Liver (tissue), 9 donors: ENCODE results near the gene SNX19. TPM values are rescaled to one million over a fixed set of nuclear protein-coding genes. Genes with fewer than 3 reads are reported as not detected.

Experiments
- DNase-seq: peaks from one replicate; pipeline ENCODE4 v3.0.0-alpha.2; 2017; ENCODE audit warnings: low spot score
- H3K27ac ChIP-seq, 2 donors: one replicate each; pipeline ENCODE4 v1.7.0; 2013; ENCODE audit warnings: inconsistent platforms in 2 of 2, low read length in 2 of 2, control low read depth in 1 of 2, low read depth in 1 of 2, mild to moderate bottlenecking in 1 of 2
- H3K27me3 ChIP-seq, 4 donors: one replicate each; pipeline versions ENCODE4 v1.6.1 to v1.7.0; 2013; ENCODE audit warnings: low read length in 3 of 4, inconsistent platforms in 1 of 4, mild to moderate bottlenecking in 1 of 4, moderate library complexity in 1 of 4; ENCODE audit not compliant: control insufficient read depth in 4 of 4, insufficient read depth in 4 of 4
- H3K36me3 ChIP-seq, 4 donors: one replicate each; pipeline versions ENCODE4 v1.6.1 to v1.7.0; 2013; ENCODE audit warnings: low read length in 3 of 4, mild to moderate bottlenecking in 3 of 4, low read depth in 1 of 4, moderate library complexity in 1 of 4; ENCODE audit not compliant: control insufficient read depth in 4 of 4, insufficient read depth in 3 of 4
- H3K4me1 ChIP-seq, 4 donors: one replicate each; pipeline versions ENCODE4 v1.6.1 to v1.7.0; 2013; ENCODE audit warnings: low read length in 3 of 4, mild to moderate bottlenecking in 3 of 4, moderate library complexity in 1 of 4; ENCODE audit not compliant: control insufficient read depth in 4 of 4, insufficient read depth in 4 of 4
- H3K4me3 ChIP-seq, 3 donors: one replicate each; pipeline versions ENCODE4 v1.6.1 to v1.7.0; 2013; ENCODE audit warnings: low read length in 3 of 3, control low read depth in 1 of 3, low read depth in 1 of 3, mild to moderate bottlenecking in 1 of 3
- H3K9ac ChIP-seq, 2 donors: one replicate each; pipeline ENCODE4 v1.7.0; 2013; ENCODE audit warnings: low read length in 2 of 2, mild to moderate bottlenecking in 2 of 2, moderate library complexity in 2 of 2, control low read depth in 1 of 2, low read depth in 1 of 2
- H3K9me3 ChIP-seq, 4 donors: one replicate each; pipeline versions ENCODE4 v1.6.1 to v1.7.0; 2013; ENCODE audit warnings: low read length in 3 of 4; ENCODE audit not compliant: control insufficient read depth in 4 of 4
- CTCF ChIP-seq: fragments of 150-350 bp; IDR thresholded peaks from 2 replicates; pipeline ENCODE4 v1.5.1; 2017; ENCODE audit warnings: improper control_type of control experiment, low read depth, low read length; ENCODE audit not compliant: missing input control
- EGR1 ChIP-seq, 2 donors: IDR thresholded peaks; 2 replicates each; pipeline ENCODE4 v1.6.1; 2016 to 2018; ENCODE audit warnings: antibody characterized with exemption in 2 of 2, low read depth in 2 of 2
- FOXA1 ChIP-seq: IDR thresholded peaks from 2 replicates; pipeline ENCODE4 v1.6.1; 2016; ENCODE audit warnings: antibody characterized with exemption
- FOXA2 ChIP-seq: IDR thresholded peaks from 2 replicates; pipeline ENCODE4 v1.6.1; 2016; ENCODE audit warnings: antibody characterized with exemption
- GABPA ChIP-seq, 2 donors: IDR thresholded peaks in 1 of 2; conservative IDR thresholded peaks in 1 of 2; 2 replicates each; pipeline ENCODE4 v1.6.1; 2016; ENCODE audit warnings: antibody characterized with exemption in 2 of 2, mild to moderate bottlenecking in 1 of 2, moderate library complexity in 1 of 2
- HNF4A ChIP-seq, 2 donors: conservative IDR thresholded peaks; 2 replicates each; pipeline ENCODE4 v1.6.1; 2016; ENCODE audit warnings: antibody characterized with exemption in 2 of 2, mild to moderate bottlenecking in 2 of 2
- HNF4G ChIP-seq: IDR thresholded peaks from 2 replicates; pipeline ENCODE4 v1.6.1; 2016; ENCODE audit warnings: antibody characterized with exemption
- JUND ChIP-seq, 2 donors: IDR thresholded peaks; 2 replicates each; pipeline ENCODE4 v1.6.1; 2016; ENCODE audit warnings: antibody characterized with exemption in 2 of 2
- MAX ChIP-seq: IDR thresholded peaks from 2 replicates; pipeline ENCODE4 v1.6.1; 2016; ENCODE audit warnings: antibody characterized with exemption
- NR2F2 ChIP-seq: IDR thresholded peaks from 2 replicates; pipeline ENCODE4 v1.6.1; 2016; ENCODE audit warnings: antibody characterized with exemption
- RAD21 ChIP-seq, 2 donors: IDR thresholded peaks; 2 replicates each; pipeline ENCODE4 v1.6.1; 2016; ENCODE audit warnings: antibody characterized with exemption in 2 of 2, mild to moderate bottlenecking in 2 of 2
- RXRA ChIP-seq, 2 donors: IDR thresholded peaks; 2 replicates each; pipeline ENCODE4 v1.6.1; 2017 to 2018; ENCODE audit warnings: antibody characterized with exemption in 2 of 2, mild to moderate bottlenecking in 1 of 2
- SP1 ChIP-seq: IDR thresholded peaks from 2 replicates; pipeline ENCODE4 v1.6.1; 2018; ENCODE audit warnings: antibody characterized with exemption, mild to moderate bottlenecking
- TAF1 ChIP-seq: conservative IDR thresholded peaks from 2 replicates; pipeline ENCODE4 v1.6.1; 2016; ENCODE audit warnings: antibody characterized with exemption, mild to moderate bottlenecking
- YY1 ChIP-seq: IDR thresholded peaks from 2 replicates; pipeline ENCODE4 v1.6.1; 2016; ENCODE audit warnings: antibody characterized with exemption, mild to moderate bottlenecking
- WGBS: extraction: QIAGEN DNeasy Blood & Tissue Kit; methylation state at CpG from one replicate; pipeline ENCODE4 v1.1.7; 2013; 5-methylcytosine and 5-hydroxymethylcytosine counted together
- polyA plus RNA-seq, 2 donors: library from polyadenylated mRNA; stranded (reverse) in 1 of 2; unstranded in 1 of 2; fragments of 200-250 nt in 1 of 2; fragments of >200 nt in 1 of 2; fragmentation: Nextera tagmentation in 1 of 2; extraction: Ambion mirVana in 1 of 2; gene quantifications; one replicate each; pipeline versions ENCODE4 v1.2.1 to v1.2.3, GENCODE V29; 2013 to 2015
- total RNA-seq, 2 donors: library from RNA; depleted of rRNA; stranded (reverse); fragments of >200 nt; gene quantifications; one replicate each; pipeline ENCODE4 v1.2.3, GENCODE V29; 2014
- TF ChIP-seq, protein P1 (sequence below): IDR thresholded peaks from 2 replicates; pipeline ENCODE4 v1.6.1; 2016; ENCODE audit warnings: antibody characterized with exemption
- TF ChIP-seq, protein P2 (sequence below): IDR thresholded peaks from 2 replicates; pipeline ENCODE4 v1.6.1; 2016; ENCODE audit warnings: antibody characterized with exemption
- TF ChIP-seq, protein P3 (sequence below): IDR thresholded peaks from 2 replicates; pipeline ENCODE4 v1.6.1; 2016; ENCODE audit warnings: antibody characterized with exemption, mild to moderate bottlenecking
- donor health status: healthy.
- donor health status: healthy.
- donor health status: healthy.
- donor health status: healthy.
- donor health status: healthy.

Gene SNX19
- total and polyA plus RNA-seq, 4 donors = 16.5 to 94.5 (median 32.7) TPM

GRCh38 chr11:130912552-130912951 lies 3.7 kb downstream of the SNX19 start:
- H3K27me3 ChIP-seq = no peaks in the 10 kb centered on the region
- no peak overlapping the region for H3K4me3 ChIP-seq
- 97% methylated on average over 6 of the region's 6 CpGs for WGBS
- peaks cover 6 to 26% (median 20%) of the 10 kb centered on the region in 4 donors for H3K36me3 ChIP-seq
- DNase-seq = no peak
- peaks cover 3 to 27% (median 18%) of the 10 kb centered on the region in 4 donors for H3K4me1 ChIP-seq
- no peak overlapping the region for H3K27ac ChIP-seq
- TF ChIP-seq NR2F2 (no peak), EGR1 (IDR thresholded peaks at IDR 0.05; ENCODE audit: low read depth in 2 of 2) (no peak), HNF4G (no peak), JUND (IDR thresholded peaks at IDR 0.05) (no peak), FOXA1 (no peak), MAX (no peak), RXRA (IDR thresholded peaks at IDR 0.05) (no peak), HNF4A (conservative IDR thresholded peaks at IDR 0.05) (no peak), TAF1 (no peak)
- TF ChIP-seq, protein P1, sequence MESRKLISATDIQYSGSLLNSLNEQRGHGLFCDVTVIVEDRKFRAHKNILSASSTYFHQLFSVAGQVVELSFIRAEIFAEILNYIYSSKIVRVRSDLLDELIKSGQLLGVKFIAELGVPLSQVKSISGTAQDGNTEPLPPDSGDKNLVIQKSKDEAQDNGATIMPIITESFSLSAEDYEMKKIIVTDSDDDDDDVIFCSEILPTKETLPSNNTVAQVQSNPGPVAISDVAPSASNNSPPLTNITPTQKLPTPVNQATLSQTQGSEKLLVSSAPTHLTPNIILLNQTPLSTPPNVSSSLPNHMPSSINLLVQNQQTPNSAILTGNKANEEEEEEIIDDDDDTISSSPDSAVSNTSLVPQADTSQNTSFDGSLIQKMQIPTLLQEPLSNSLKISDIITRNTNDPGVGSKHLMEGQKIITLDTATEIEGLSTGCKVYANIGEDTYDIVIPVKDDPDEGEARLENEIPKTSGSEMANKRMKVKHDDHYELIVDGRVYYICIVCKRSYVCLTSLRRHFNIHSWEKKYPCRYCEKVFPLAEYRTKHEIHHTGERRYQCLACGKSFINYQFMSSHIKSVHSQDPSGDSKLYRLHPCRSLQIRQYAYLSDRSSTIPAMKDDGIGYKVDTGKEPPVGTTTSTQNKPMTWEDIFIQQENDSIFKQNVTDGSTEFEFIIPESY = no peak
- H3K9me3 ChIP-seq = no peaks in the 10 kb centered on the region
- H3K9ac ChIP-seq = no peak overlapping the region

DNA sequence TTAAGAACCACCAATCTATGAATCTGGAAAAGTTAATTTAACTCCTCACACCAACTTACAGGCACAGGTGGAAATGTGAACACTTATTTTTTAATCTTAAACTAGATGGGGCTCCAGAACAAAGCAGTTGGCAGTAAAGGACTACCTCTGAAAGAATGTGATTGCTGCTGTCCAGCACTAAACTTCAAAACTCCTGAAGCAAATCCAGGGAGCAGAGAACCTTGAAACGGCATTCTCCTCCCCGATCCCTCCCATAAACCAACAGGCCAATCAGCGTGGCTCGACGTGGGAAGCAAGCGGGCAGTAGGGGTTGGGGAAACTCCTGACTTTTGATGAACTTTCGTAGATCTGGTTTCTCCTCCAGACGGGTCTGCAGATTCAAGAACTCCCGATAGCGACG lies 5.0 kb downstream of the SNX19 start:
- Histone ChIP-seq H3K4me3 (no peak overlapping the region), H3K27me3 (no peaks in the 10 kb centered on the region), H3K9me3 (no peaks in the 10 kb centered on the region), H3K4me1 (peaks cover 3 to 23% (median 15%) of the 10 kb centered on the region in 4 donors), H3K36me3 (peaks cover 6 to 38% (median 31%) of the 10 kb centered on the region in 4 donors), H3K9ac (no peak overlapping the region), H3K27ac (no peak overlapping the region)
- TF ChIP-seq FOXA2 = no peak
- TF ChIP-seq RAD21 (IDR thresholded peaks at IDR 0.05) = no peak
- TF ChIP-seq NR2F2 = no peak
- no peak for TF ChIP-seq CTCF
- no peak for TF ChIP-seq HNF4A (conservative IDR thresholded peaks at IDR 0.05)
- TF ChIP-seq, protein P2, sequence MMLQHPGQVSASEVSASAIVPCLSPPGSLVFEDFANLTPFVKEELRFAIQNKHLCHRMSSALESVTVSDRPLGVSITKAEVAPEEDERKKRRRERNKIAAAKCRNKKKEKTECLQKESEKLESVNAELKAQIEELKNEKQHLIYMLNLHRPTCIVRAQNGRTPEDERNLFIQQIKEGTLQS = no peak
- TF ChIP-seq TAF1 = no peak
- TF ChIP-seq, protein P3, sequence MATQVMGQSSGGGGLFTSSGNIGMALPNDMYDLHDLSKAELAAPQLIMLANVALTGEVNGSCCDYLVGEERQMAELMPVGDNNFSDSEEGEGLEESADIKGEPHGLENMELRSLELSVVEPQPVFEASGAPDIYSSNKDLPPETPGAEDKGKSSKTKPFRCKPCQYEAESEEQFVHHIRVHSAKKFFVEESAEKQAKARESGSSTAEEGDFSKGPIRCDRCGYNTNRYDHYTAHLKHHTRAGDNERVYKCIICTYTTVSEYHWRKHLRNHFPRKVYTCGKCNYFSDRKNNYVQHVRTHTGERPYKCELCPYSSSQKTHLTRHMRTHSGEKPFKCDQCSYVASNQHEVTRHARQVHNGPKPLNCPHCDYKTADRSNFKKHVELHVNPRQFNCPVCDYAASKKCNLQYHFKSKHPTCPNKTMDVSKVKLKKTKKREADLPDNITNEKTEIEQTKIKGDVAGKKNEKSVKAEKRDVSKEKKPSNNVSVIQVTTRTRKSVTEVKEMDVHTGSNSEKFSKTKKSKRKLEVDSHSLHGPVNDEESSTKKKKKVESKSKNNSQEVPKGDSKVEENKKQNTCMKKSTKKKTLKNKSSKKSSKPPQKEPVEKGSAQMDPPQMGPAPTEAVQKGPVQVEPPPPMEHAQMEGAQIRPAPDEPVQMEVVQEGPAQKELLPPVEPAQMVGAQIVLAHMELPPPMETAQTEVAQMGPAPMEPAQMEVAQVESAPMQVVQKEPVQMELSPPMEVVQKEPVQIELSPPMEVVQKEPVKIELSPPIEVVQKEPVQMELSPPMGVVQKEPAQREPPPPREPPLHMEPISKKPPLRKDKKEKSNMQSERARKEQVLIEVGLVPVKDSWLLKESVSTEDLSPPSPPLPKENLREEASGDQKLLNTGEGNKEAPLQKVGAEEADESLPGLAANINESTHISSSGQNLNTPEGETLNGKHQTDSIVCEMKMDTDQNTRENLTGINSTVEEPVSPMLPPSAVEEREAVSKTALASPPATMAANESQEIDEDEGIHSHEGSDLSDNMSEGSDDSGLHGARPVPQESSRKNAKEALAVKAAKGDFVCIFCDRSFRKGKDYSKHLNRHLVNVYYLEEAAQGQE = no peak
- TF ChIP-seq MAX = no peak
- no peak for TF ChIP-seq GABPA (IDR thresholded peaks at IDR 0.05 in 1 of 2, conservative IDR thresholded peaks at IDR 0.05 in 1 of 2)
- TF ChIP-seq EGR1 (IDR thresholded peaks at IDR 0.05; ENCODE audit: low read depth in 2 of 2) = no peak
- TF ChIP-seq SP1 = no peak
- no peak for TF ChIP-seq YY1
- TF ChIP-seq RXRA (IDR thresholded peaks at IDR 0.05) = no peak
- TF ChIP-seq, protein P1 = no peak
- TF ChIP-seq JUND (IDR thresholded peaks at IDR 0.05) = no peak
- no peak for TF ChIP-seq HNF4G
- no peak for TF ChIP-seq FOXA1
- no peak for DNase-seq
- 97% methylated on average over 11 of the region's 11 CpGs for WGBS
